ENCODE measurements around the gene SERPINI1. TPM values are rescaled to one million over a fixed set of nuclear protein-coding genes. Genes with fewer than 3 reads are reported as not detected.

SERPINI1 gene
- total RNA-seq, 1 experiment from 2014 or later = 6.4 TPM

- no peak for TF ChIP-seq ZNF219 (CRISPR knock-in tag; IDR thresholded peaks at IDR 0.05; ENCODE audit: borderline replicate concordance)
- TF ChIP-seq ZNF232 (CRISPR knock-in tag; IDR thresholded peaks at IDR 0.05) = no peak
- TF ChIP-seq MAX (CRISPR knock-in tag; IDR thresholded peaks at IDR 0.05) = no peak
- no peak for TF ChIP-seq E2F4 (CRISPR knock-in tag; IDR thresholded peaks at IDR 0.05; ENCODE audit: borderline replicate concordance, low read depth)
- TF ChIP-seq ZNF416 (CRISPR knock-in tag; IDR thresholded peaks at IDR 0.05) = no peak
- no peak for TF ChIP-seq ZNF317 (CRISPR knock-in tag; IDR thresholded peaks at IDR 0.05; ENCODE audit: borderline replicate concordance, low read depth)
- no peak for TF ChIP-seq PRDM15 (CRISPR knock-in tag; IDR thresholded peaks at IDR 0.05)
- TF ChIP-seq SMAD4 (CRISPR knock-in tag; IDR thresholded peaks at IDR 0.05) = no peak
- TF ChIP-seq ZNF396 (CRISPR knock-in tag; IDR thresholded peaks at IDR 0.05; ENCODE audit: borderline replicate concordance) = no peak
- TF ChIP-seq ATF1 (CRISPR knock-in tag; IDR thresholded peaks at IDR 0.05) = no peak
- TF ChIP-seq AFF4 (CRISPR knock-in tag; IDR thresholded peaks at IDR 0.05; ENCODE audit: borderline replicate concordance) = no peak
These were observed 128.5 kb downstream of the SERPINI1 start (continued) for GRCh38 chr3:167863811-167864551.

GRCh38 chr3:167864552-167864874 is 129.0 kb downstream of the SERPINI1 start:
- H3K27ac Mint-ChIP-seq = no peak overlapping the region
- peaks cover 5% of the 10 kb centered on the region for H3K4me1 Mint-ChIP-seq
- H3K27me3 Mint-ChIP-seq (ENCODE audit: low read depth) = no peaks in the 10 kb centered on the region
- POLR2A ChIA-PET = no interaction called here
- CTCF ChIA-PET = no interaction called here
- H3K36me3 Mint-ChIP-seq = no peaks in the 10 kb centered on the region
- no peak for DNase-seq (ENCODE audit: low spot score)
- H3K9me3 Mint-ChIP-seq = peaks cover 8% of the 10 kb centered on the region
- no peak overlapping the region for H3K4me3 Mint-ChIP-seq
- ATAC-seq = no peak
- TF ChIP-seq ZNF671 (CRISPR knock-in tag; IDR thresholded peaks at IDR 0.05) (no peak), ZNF232 (CRISPR knock-in tag; IDR thresholded peaks at IDR 0.05) (no peak), STAT6 (CRISPR knock-in tag; conservative IDR thresholded peaks at IDR 0.05; ENCODE audit: low read depth) (no peak), TEAD1 (CRISPR knock-in tag; IDR thresholded peaks at IDR 0.05) (no peak), AFF4 (CRISPR knock-in tag; IDR thresholded peaks at IDR 0.05; ENCODE audit: borderline replicate concordance) (no peak), PREB (CRISPR knock-in tag; IDR thresholded peaks at IDR 0.05; ENCODE audit: borderline replicate concordance) (no peak), KAT7 (CRISPR knock-in tag; IDR thresholded peaks at IDR 0.05; ENCODE audit: borderline replicate concordance) (no peak)
